ENCODE measurements around the gene RNF224. TPM values are rescaled to one million over a fixed set of nuclear protein-coding genes. Genes with fewer than 3 reads are reported as not detected.

RNF224 gene
- total and polyA plus RNA-seq, 10 of the 15 experiments (the other 5 are each of a cell fraction or from before 2014, with no cell fraction given) = not detected

DNA sequence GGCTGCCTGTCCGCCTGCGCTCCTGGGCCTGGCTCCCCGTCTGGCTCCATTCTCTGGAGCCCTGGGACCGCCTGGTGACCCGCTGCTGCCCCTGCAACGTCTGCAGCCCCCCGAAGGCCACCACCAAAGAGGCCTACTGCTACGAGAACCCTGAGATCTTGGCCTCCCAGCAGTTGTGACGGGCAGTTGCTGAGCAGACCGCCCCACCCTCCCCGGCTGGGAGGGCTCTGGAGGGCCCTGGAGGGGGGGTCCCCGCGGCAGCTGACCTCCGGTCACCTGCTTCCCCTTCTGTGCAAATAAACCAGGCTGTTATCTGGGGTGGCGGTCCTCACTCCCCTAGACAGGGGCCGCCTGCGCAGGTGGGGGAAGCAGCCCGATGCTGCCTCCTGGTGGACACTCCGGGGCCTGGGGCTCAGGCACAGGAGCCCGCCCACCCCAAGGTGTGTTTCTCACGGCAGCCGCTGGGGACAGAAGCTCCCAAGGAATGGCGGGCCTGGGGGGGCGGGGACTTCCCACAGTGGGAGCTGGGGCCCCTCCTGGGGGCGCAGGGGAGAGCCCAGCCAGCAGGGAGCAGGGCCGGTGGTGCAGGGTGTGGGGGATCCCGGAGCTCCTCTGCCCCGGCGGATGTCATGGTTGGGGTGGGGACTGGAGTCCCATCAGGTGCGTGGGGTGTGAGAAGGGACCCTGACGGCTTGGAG, 9.1 kb downstream of the RNF224 start (continued):
- no peak for TF ChIP-seq WRNIP1 (IDR thresholded peaks at IDR 0.05; ENCODE audit: borderline replicate concordance, low read depth, low read length)
- TF ChIP-seq NFXL1 (IDR thresholded peaks at IDR 0.05; ENCODE audit: borderline replicate concordance) = no peak
- TF ChIP-seq, protein P1, sequence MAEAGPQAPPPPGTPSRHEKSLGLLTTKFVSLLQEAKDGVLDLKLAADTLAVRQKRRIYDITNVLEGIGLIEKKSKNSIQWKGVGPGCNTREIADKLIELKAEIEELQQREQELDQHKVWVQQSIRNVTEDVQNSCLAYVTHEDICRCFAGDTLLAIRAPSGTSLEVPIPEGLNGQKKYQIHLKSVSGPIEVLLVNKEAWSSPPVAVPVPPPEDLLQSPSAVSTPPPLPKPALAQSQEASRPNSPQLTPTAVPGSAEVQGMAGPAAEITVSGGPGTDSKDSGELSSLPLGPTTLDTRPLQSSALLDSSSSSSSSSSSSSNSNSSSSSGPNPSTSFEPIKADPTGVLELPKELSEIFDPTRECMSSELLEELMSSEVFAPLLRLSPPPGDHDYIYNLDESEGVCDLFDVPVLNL (IDR thresholded peaks at IDR 0.05; ENCODE audit: low read depth, low read length) = no peak
- no peak for TF ChIP-seq CHD4 (IDR thresholded peaks at IDR 0.05)
- no peak for TF ChIP-seq SIX5 (IDR thresholded peaks at IDR 0.05; ENCODE audit: low read depth, low read length, severe bottlenecking)
- TF ChIP-seq KDM1A (IDR thresholded peaks at IDR 0.05; ENCODE audit: borderline replicate concordance) = no peak
- TF ChIP-seq SMC3 (IDR thresholded peaks at IDR 0.05; ENCODE audit: borderline replicate concordance, low read length) = peak; percentile 88
- peak; percentile 52; the same call in 1 of the 2 replicates for TF ChIP-seq SIN3A (IDR thresholded peaks at IDR 0.05; ENCODE audit: low read depth, low read length)
- TF ChIP-seq MTA3 (IDR thresholded peaks at IDR 0.05; ENCODE audit: borderline replicate concordance, low read length) = no peak
- TF ChIP-seq, protein P2, sequence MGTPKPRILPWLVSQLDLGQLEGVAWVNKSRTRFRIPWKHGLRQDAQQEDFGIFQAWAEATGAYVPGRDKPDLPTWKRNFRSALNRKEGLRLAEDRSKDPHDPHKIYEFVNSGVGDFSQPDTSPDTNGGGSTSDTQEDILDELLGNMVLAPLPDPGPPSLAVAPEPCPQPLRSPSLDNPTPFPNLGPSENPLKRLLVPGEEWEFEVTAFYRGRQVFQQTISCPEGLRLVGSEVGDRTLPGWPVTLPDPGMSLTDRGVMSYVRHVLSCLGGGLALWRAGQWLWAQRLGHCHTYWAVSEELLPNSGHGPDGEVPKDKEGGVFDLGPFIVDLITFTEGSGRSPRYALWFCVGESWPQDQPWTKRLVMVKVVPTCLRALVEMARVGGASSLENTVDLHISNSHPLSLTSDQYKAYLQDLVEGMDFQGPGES (IDR thresholded peaks at IDR 0.05) = 0 out of 2 replicates have a peak, but pooled peaks have one; percentile 21
- peak; percentile 79 for TF ChIP-seq RAD21 (IDR thresholded peaks at IDR 0.05; ENCODE audit: insufficient read depth, low read depth, low read length)
- TF ChIP-seq, protein P3, sequence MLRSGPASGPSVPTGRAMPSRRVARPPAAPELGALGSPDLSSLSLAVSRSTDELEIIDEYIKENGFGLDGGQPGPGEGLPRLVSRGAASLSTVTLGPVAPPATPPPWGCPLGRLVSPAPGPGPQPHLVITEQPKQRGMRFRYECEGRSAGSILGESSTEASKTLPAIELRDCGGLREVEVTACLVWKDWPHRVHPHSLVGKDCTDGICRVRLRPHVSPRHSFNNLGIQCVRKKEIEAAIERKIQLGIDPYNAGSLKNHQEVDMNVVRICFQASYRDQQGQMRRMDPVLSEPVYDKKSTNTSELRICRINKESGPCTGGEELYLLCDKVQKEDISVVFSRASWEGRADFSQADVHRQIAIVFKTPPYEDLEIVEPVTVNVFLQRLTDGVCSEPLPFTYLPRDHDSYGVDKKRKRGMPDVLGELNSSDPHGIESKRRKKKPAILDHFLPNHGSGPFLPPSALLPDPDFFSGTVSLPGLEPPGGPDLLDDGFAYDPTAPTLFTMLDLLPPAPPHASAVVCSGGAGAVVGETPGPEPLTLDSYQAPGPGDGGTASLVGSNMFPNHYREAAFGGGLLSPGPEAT (IDR thresholded peaks at IDR 0.05; ENCODE audit: low read depth) = peak; percentile 82
- TF ChIP-seq ATF7 (IDR thresholded peaks at IDR 0.05; ENCODE audit: low read depth) = no peak; the same call in 1 of the 2 replicates
- TF ChIP-seq MXI1 (IDR thresholded peaks at IDR 0.05; ENCODE audit: low read depth, low read length) = peak; percentile 62; the same call in 1 of the 2 replicates
- TF ChIP-seq, protein P4, sequence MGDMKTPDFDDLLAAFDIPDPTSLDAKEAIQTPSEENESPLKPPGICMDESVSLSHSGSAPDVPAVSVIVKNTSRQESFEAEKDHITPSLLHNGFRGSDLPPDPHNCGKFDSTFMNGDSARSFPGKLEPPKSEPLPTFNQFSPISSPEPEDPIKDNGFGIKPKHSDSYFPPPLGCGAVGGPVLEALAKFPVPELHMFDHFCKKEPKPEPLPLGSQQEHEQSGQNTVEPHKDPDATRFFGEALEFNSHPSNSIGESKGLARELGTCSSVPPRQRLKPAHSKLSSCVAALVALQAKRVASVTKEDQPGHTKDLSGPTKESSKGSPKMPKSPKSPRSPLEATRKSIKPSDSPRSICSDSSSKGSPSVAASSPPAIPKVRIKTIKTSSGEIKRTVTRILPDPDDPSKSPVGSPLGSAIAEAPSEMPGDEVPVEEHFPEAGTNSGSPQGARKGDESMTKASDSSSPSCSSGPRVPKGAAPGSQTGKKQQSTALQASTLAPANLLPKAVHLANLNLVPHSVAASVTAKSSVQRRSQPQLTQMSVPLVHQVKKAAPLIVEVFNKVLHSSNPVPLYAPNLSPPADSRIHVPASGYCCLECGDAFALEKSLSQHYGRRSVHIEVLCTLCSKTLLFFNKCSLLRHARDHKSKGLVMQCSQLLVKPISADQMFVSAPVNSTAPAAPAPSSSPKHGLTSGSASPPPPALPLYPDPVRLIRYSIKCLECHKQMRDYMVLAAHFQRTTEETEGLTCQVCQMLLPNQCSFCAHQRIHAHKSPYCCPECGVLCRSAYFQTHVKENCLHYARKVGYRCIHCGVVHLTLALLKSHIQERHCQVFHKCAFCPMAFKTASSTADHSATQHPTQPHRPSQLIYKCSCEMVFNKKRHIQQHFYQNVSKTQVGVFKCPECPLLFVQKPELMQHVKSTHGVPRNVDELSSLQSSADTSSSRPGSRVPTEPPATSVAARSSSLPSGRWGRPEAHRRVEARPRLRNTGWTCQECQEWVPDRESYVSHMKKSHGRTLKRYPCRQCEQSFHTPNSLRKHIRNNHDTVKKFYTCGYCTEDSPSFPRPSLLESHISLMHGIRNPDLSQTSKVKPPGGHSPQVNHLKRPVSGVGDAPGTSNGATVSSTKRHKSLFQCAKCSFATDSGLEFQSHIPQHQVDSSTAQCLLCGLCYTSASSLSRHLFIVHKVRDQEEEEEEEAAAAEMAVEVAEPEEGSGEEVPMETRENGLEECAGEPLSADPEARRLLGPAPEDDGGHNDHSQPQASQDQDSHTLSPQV (IDR thresholded peaks at IDR 0.05) = peak; percentile 95
- TF ChIP-seq ZNF384 (IDR thresholded peaks at IDR 0.05; ENCODE audit: borderline replicate concordance, low read depth, low read length) = no peak
- TF ChIP-seq, protein P5, sequence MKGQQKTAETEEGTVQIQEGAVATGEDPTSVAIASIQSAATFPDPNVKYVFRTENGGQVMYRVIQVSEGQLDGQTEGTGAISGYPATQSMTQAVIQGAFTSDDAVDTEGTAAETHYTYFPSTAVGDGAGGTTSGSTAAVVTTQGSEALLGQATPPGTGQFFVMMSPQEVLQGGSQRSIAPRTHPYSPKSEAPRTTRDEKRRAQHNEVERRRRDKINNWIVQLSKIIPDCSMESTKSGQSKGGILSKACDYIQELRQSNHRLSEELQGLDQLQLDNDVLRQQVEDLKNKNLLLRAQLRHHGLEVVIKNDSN (IDR thresholded peaks at IDR 0.05; ENCODE audit: borderline replicate concordance, extremely low read length, insufficient read depth, low read depth, low read length) = no peak
- no peak for TF ChIP-seq RUNX3 (IDR thresholded peaks at IDR 0.05; ENCODE audit: low read length)
- TF ChIP-seq, protein P6, sequence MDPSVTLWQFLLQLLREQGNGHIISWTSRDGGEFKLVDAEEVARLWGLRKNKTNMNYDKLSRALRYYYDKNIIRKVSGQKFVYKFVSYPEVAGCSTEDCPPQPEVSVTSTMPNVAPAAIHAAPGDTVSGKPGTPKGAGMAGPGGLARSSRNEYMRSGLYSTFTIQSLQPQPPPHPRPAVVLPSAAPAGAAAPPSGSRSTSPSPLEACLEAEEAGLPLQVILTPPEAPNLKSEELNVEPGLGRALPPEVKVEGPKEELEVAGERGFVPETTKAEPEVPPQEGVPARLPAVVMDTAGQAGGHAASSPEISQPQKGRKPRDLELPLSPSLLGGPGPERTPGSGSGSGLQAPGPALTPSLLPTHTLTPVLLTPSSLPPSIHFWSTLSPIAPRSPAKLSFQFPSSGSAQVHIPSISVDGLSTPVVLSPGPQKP (IDR thresholded peaks at IDR 0.05; ENCODE audit: low read depth, low read length) = no peak
- TF ChIP-seq NRF1 (conservative IDR thresholded peaks at IDR 0.05; ENCODE audit: low read depth, low read length) = peak; percentile 46

All from GM12878 (cell line).